HepG2 (cell line): ENCODE results near the gene RIN3. TPM values are rescaled to one million over a fixed set of nuclear protein-coding genes. Genes with fewer than 3 reads are reported as not detected.

Experiments used
- ATAC-seq: fragments of 200-7000 bp; cut with Tn5 transposase; 3 replicates; pipeline ENCODE4 v1.9.1; 2020; ENCODE audit warnings: mild to moderate bottlenecking, moderate library complexity
- BruUV-seq: library from RNA; stranded (reverse); fragments of 400-500 nt; replicated peaks from 2 replicates; lab custom pipeline; 2021; lab: Mats Ljungman, UMichigan
- CTCF ChIA-PET: fragments of 300-600 bp; formaldehyde crosslinking; extraction: SDS; loops from one replicate; lab custom pipeline; 2021; ENCODE audit warnings: low total read pairs, inconsistent platforms, low intra/inter-chr PET ratio; lab: Yijun Ruan, JAX
- POLR2A ChIA-PET: fragments of 350-600 bp; sonication (Branson Sonifier 250); formaldehyde crosslinking; loops from one replicate; lab custom pipeline; 2020; ENCODE audit warnings: antibody characterized with exemption, inconsistent platforms; lab: Yijun Ruan, JAX
- DNase-seq: peaks from one replicate; pipeline ENCODE4 v3.0.0-alpha.2; 2015; ENCODE audit warnings: low spot score
- FAIRE-seq: peaks from 3 replicates; lab custom pipeline; 2011; peaks lifted over from hg19 to GRCh38; lab: Jason Lieb, UNC
- H2AFZ ChIP-seq: one replicate; pipeline ENCODE4 v1.6.1; 2011; ENCODE audit warnings: low read length, inconsistent platforms
- H3K27ac ChIP-seq: fragments of 300-600 bp; 3 replicates; pipeline ENCODE4 v1.8.0; 2011; ENCODE audit warnings: mixed run types, mild to moderate bottlenecking, mixed read lengths, low read length, inconsistent platforms; ENCODE audit not compliant: insufficient read depth; ENCODE audit errors: extremely low read length
- H3K27me3 ChIP-seq, 2 experiments: fragments of 200-600 bp in 1 of 2; 2 replicates in 1 of 2; 3 replicates in 1 of 2; pipeline versions ENCODE4 v1.6.0 to v1.8.0; 2011; ENCODE audit warnings: low read length in 2 of 2, mild to moderate bottlenecking in 2 of 2, moderate library complexity in 2 of 2, inconsistent platforms in 1 of 2; ENCODE audit not compliant: insufficient read depth in 2 of 2, control insufficient read depth in 1 of 2
- H3K36me3 ChIP-seq, 2 experiments: fragments of 200-600 bp in 1 of 2; replicated peaks in 1 of 2; 2 replicates in 1 of 2; 3 replicates in 1 of 2; pipeline versions ENCODE4 v1.5.1 to v1.8.0; 2011; ENCODE audit warnings: low read length in 2 of 2, inconsistent platforms in 1 of 2; ENCODE audit not compliant: insufficient read depth in 2 of 2, control insufficient read depth in 1 of 2
- H3K4me1 ChIP-seq: 2 replicates; pipeline ENCODE4 v1.5.1; 2012; ENCODE audit warnings: low read length, inconsistent platforms; ENCODE audit not compliant: insufficient read depth
- H3K4me2 ChIP-seq: 2 replicates; pipeline ENCODE4 v1.6.0; 2011; ENCODE audit warnings: low read depth, low read length, inconsistent platforms
- H3K4me3 ChIP-seq, 3 experiments: fragments of 200-600 bp in 1 of 3; sonication (generic), shearing (Covaris generic) in 1 of 3; replicated peaks in 1 of 3; 2 replicates each; pipeline ENCODE4 v1.5.1; 2011 to 2016; ENCODE audit warnings: low read length in 3 of 3, inconsistent platforms in 2 of 3, low read depth in 2 of 3, mild to moderate bottlenecking in 2 of 3, control low read depth in 1 of 3, mixed read lengths in 1 of 3; ENCODE audit not compliant: insufficient read depth in 1 of 3
- H3K79me2 ChIP-seq: one replicate; pipeline ENCODE4 v1.6.1; 2011; ENCODE audit warnings: low read length, inconsistent platforms; ENCODE audit not compliant: insufficient read depth
- H3K9ac ChIP-seq: 2 replicates; pipeline ENCODE4 v1.6.0; 2011; ENCODE audit warnings: mild to moderate bottlenecking, low read depth, low read length, inconsistent platforms; ENCODE audit not compliant: insufficient read depth
- H3K9me3 ChIP-seq: 2 replicates; pipeline ENCODE4 v1.5.1; 2012; ENCODE audit warnings: mild to moderate bottlenecking, low read length
- H4K20me1 ChIP-seq: 2 replicates; pipeline ENCODE4 v1.6.0; 2011; ENCODE audit warnings: inconsistent platforms, mild to moderate bottlenecking, low read length, moderate library complexity; ENCODE audit not compliant: insufficient read depth
- MAFF ChIP-seq: IDR thresholded peaks from 2 replicates; pipeline ENCODE4 v1.6.1; 2011; ENCODE audit warnings: low read depth, low read length, improper control_type of control experiment
- MAFK ChIP-seq, 2 experiments: IDR thresholded peaks in 1 of 2; conservative IDR thresholded peaks in 1 of 2; 2 replicates each; pipeline ENCODE4 v1.6.1; 2011; ENCODE audit warnings: improper control_type of control experiment in 2 of 2, low read length in 2 of 2
- MATR3 ChIP-seq: sonication (generic); formaldehyde crosslinking; IDR thresholded peaks from 2 replicates; pipeline ENCODE4 v1.4.0; 2020; ENCODE audit warnings: missing genetic modification reagents
- MEIS1 ChIP-seq: sonication (generic); formaldehyde crosslinking; IDR thresholded peaks from 2 replicates; pipeline ENCODE4 v1.9.0; 2021; ENCODE audit warnings: mild to moderate bottlenecking, missing genetic modification reagents, moderate library complexity, borderline replicate concordance
- NFATC3 ChIP-seq: sonication (generic); formaldehyde crosslinking; IDR thresholded peaks from 2 replicates; pipeline ENCODE4 v1.5.1; 2020; ENCODE audit warnings: mild to moderate bottlenecking, missing genetic modification reagents
- RARG ChIP-seq: sonication (generic); formaldehyde crosslinking; IDR thresholded peaks from 2 replicates; pipeline ENCODE4 v1.4.0; 2020; ENCODE audit warnings: low read depth, mild to moderate bottlenecking, missing genetic modification reagents
- RNF2 ChIP-seq: fragments of 450-650 bp; conservative IDR thresholded peaks from 2 replicates; pipeline ENCODE4 v1.6.1; 2016; ENCODE audit warnings: low read depth
- SMARCC2 ChIP-seq: fragments of 450-650 bp; IDR thresholded peaks from 2 replicates; pipeline ENCODE4 v1.6.1; 2017; ENCODE audit warnings: antibody characterized with exemption, mild to moderate bottlenecking
- TCF12 ChIP-seq, 2 experiments: fragments of 450-650 bp in 1 of 2; sonication (generic) in 1 of 2; formaldehyde crosslinking in 1 of 2; IDR thresholded peaks; 2 replicates each; pipeline versions ENCODE4 v1.6.1 to v1.8.0; 2017 to 2022; ENCODE audit warnings: antibody characterized with exemption in 1 of 2, mild to moderate bottlenecking in 1 of 2, missing genetic modification reagents in 1 of 2, moderate library complexity in 1 of 2
- ZBTB42 ChIP-seq: sonication (generic); formaldehyde crosslinking; IDR thresholded peaks from 2 replicates; pipeline ENCODE4 v1.5.0; 2020; ENCODE audit warnings: mild to moderate bottlenecking, missing genetic modification reagents
- ZNF274 ChIP-seq: sonication (generic); formaldehyde crosslinking; IDR thresholded peaks from 2 replicates; pipeline ENCODE4 v1.5.1; 2020; ENCODE audit warnings: mild to moderate bottlenecking, missing genetic modification reagents
- ZNF30 ChIP-seq: sonication (generic); formaldehyde crosslinking; IDR thresholded peaks from 2 replicates; pipeline ENCODE4 v1.5.0; 2020; ENCODE audit warnings: mild to moderate bottlenecking, missing genetic modification reagents
- ZNF354B ChIP-seq: sonication (generic); formaldehyde crosslinking; IDR thresholded peaks from 2 replicates; pipeline ENCODE4 v1.8.0; 2022; ENCODE audit warnings: mild to moderate bottlenecking, missing genetic modification reagents
- ZNF883 ChIP-seq: sonication (generic); formaldehyde crosslinking; IDR thresholded peaks from 2 replicates; pipeline ENCODE4 v1.5.1; 2020; ENCODE audit warnings: mild to moderate bottlenecking, missing genetic modification reagents; ENCODE audit errors: not compliant biosample characterization
- WGBS: methylation state at CpG from one replicate; pipeline ENCODE4 v1.1.6; 2017; ENCODE audit warnings: low lambda C conversion rate; 5-methylcytosine and 5-hydroxymethylcytosine counted together
- in situ Hi-C: cut with HindIII; loops from 2 replicates; pipeline ENCODE4 v1.10.0; 2017; ENCODE audit warnings: low pct_unique_long_range_greater_than_20kb; ENCODE audit not compliant: extremely low pct_ligation_motif_present
- intact Hi-C: fragments of 100-400 bp; cut with micrococcal nuclease; formaldehyde crosslinking; loops from one replicate; pipeline ENCODE4 v1.10.0; 2022; ENCODE audit not compliant: unreplicated experiment
- polyA plus RNA-seq, 8 experiments: library from polyadenylated mRNA; depleted of rRNA in 3 of 8; stranded (reverse) in 7 of 8; unstranded in 1 of 8; fragments of >200 nt; fragmentation: Illumina TruSeq in 4 of 8; extraction: Trizol in 4 of 8; gene quantifications; 2 replicates each; pipeline versions ENCODE4 v1.2.1 to v1.2.3, GENCODE V29; 2011 to 2016; ENCODE audit warnings: low read depth in 4 of 8, missing spikeins in 1 of 8, mixed read lengths in 1 of 8; ENCODE audit not compliant: insufficient read depth in 1 of 8
- total RNA-seq, 5 experiments: library from RNA; depleted of rRNA; stranded (reverse); fragments of >200 nt; fragmentation: Illumina TruSeq; extraction: Trizol; gene quantifications; 2 replicates each; pipeline ENCODE4 v1.2.3, GENCODE V29; 2016; ENCODE audit warnings: low read depth in 1 of 5
- TF ChIP-seq, protein P1 (sequence below): sonication (generic); formaldehyde crosslinking; IDR thresholded peaks from 2 replicates; pipeline ENCODE4 v1.5.1; 2020; ENCODE audit warnings: mild to moderate bottlenecking, missing genetic modification reagents, moderate library complexity
- TF ChIP-seq, protein P2 (sequence below): sonication (generic); formaldehyde crosslinking; IDR thresholded peaks from 2 replicates; pipeline ENCODE4 v1.8.0; 2022; ENCODE audit warnings: missing genetic modification reagents, mild to moderate bottlenecking, inconsistent platforms, borderline replicate concordance
- TF ChIP-seq, protein P3 (sequence below): sonication (generic); formaldehyde crosslinking; IDR thresholded peaks from 2 replicates; pipeline ENCODE4 v1.9.0; 2021; ENCODE audit warnings: missing genetic modification reagents, mild to moderate bottlenecking, borderline replicate concordance

RIN3 gene
- total and polyA plus RNA-seq, 2 of the 13 experiments (the other 11 are each of a cell fraction or from before 2014, with no cell fraction given) = 2.3 to 3.6 TPM

DNA sequence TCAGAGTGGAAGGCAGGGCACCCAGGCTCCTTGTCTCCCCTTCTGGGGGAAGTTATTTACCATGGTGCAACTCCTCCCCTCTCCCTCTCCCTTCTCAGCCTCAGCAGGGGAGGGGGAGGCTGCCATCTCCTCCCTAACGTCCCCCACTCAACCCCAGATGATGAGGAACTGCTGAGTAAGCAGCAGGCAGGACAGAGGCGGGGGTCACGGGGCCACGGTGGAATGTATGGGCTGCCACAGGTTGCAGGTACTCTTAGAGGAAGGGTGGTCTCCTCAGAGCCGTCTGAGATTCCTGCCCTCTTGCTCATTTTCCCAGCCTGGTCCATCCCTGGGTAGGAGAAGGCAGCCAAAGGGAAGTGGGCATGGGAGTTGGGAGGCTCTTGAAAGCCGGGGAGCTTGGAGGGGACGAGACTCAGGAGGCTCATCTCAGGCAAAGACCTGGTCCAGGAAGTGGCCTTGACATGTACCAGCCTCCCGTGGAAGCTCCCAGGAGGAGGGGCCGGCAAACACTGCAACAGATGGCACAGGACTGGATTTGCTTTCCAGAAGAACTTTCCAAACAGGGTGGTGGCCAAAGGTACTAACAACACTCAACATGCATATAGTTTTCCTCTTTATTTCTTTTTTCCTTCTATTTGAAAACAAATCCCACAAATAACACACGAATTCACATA, 19.0 kb downstream of the RIN3 start:
- POLR2A ChIA-PET = no interaction called here

More for the DNA sequence above, 19.0 kb downstream of the RIN3 start:
- no peak for FAIRE-seq
- CTCF ChIA-PET = no interaction called here
- H3K4me3 ChIP-seq = no peak overlapping the region
- TF ChIP-seq RARG (CRISPR knock-in tag) (no peak), MAFF (peak; percentile 65), ZNF354B (no peak), ZNF274 (CRISPR knock-in tag) (no peak), MEIS1 (CRISPR knock-in tag) (no peak), RNF2 (no peak), NFATC3 (CRISPR knock-in tag) (no peak), MATR3 (CRISPR knock-in tag) (no peak), MAFK (conservative IDR thresholded peaks at IDR 0.05 in 1 of 2, IDR thresholded peaks at IDR 0.05 in 1 of 2; ENCODE audit: low read length in 2 of 2) (peak; percentile 67 to 79), SMARCC2 (no peak), ZNF30 (CRISPR knock-in tag) (no peak), ZNF883 (no peak), TCF12 (IDR thresholded peaks at IDR 0.05) (no peak), TCF12 (CRISPR knock-in tag; IDR thresholded peaks at IDR 0.05) (no peak), ZBTB42 (CRISPR knock-in tag) (no peak)
- TF ChIP-seq, protein P1, sequence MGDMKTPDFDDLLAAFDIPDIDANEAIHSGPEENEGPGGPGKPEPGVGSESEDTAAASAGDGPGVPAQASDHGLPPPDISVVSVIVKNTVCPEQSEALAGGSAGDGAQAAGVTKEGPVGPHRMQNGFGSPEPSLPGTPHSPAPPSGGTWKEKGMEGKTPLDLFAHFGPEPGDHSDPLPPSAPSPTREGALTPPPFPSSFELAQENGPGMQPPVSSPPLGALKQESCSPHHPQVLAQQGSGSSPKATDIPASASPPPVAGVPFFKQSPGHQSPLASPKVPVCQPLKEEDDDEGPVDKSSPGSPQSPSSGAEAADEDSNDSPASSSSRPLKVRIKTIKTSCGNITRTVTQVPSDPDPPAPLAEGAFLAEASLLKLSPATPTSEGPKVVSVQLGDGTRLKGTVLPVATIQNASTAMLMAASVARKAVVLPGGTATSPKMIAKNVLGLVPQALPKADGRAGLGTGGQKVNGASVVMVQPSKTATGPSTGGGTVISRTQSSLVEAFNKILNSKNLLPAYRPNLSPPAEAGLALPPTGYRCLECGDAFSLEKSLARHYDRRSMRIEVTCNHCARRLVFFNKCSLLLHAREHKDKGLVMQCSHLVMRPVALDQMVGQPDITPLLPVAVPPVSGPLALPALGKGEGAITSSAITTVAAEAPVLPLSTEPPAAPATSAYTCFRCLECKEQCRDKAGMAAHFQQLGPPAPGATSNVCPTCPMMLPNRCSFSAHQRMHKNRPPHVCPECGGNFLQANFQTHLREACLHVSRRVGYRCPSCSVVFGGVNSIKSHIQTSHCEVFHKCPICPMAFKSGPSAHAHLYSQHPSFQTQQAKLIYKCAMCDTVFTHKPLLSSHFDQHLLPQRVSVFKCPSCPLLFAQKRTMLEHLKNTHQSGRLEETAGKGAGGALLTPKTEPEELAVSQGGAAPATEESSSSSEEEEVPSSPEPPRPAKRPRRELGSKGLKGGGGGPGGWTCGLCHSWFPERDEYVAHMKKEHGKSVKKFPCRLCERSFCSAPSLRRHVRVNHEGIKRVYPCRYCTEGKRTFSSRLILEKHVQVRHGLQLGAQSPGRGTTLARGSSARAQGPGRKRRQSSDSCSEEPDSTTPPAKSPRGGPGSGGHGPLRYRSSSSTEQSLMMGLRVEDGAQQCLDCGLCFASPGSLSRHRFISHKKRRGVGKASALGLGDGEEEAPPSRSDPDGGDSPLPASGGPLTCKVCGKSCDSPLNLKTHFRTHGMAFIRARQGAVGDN (CRISPR knock-in tag) = peak; percentile 10; the same call in 1 of the 2 replicates
- TF ChIP-seq, protein P2, sequence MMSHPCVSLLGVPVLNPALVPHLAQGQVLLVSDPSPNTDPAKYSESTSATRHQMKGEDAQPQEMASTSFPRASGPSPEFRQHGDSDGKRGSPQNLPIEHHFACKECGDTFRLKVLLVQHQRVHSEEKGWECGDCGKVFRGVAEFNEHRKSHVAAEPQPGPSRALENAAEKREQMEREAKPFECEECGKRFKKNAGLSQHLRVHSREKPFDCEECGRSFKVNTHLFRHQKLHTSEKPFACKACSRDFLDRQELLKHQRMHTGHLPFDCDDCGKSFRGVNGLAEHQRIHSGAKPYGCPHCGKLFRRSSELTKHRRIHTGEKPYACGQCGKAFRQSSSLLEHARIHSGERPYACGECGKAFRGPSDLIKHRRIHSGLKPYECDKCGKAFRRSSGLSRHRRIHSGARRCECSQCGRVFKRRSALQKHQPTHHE = no peak
- TF ChIP-seq, protein P3, sequence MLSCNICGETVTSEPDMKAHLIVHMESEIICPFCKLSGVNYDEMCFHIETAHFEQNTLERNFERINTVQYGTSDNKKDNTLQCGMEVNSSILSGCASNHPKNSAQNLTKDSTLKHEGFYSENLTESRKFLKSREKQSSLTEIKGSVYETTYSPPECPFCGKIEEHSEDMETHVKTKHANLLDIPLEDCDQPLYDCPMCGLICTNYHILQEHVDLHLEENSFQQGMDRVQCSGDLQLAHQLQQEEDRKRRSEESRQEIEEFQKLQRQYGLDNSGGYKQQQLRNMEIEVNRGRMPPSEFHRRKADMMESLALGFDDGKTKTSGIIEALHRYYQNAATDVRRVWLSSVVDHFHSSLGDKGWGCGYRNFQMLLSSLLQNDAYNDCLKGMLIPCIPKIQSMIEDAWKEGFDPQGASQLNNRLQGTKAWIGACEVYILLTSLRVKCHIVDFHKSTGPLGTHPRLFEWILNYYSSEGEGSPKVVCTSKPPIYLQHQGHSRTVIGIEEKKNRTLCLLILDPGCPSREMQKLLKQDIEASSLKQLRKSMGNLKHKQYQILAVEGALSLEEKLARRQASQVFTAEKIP (CRISPR knock-in tag) = no peak
- H3K4me1 ChIP-seq = peaks cover 18% of the 10 kb centered on the region
- no peak overlapping the region for H3K9ac ChIP-seq
- no peaks in the 10 kb centered on the region for H3K27me3 ChIP-seq
- in situ Hi-C loops = no loop called here
- intact Hi-C loops = no loop called here
- no TSS peak for BruUV-seq
- no peak overlapping the region for H3K4me2 ChIP-seq
- no peaks in the 10 kb centered on the region for H3K9me3 ChIP-seq
- H3K79me2 ChIP-seq = peaks cover 6% of the 10 kb centered on the region
- no peaks in the 10 kb centered on the region for H4K20me1 ChIP-seq
- 33% methylated on average over 5 of the region's 10 CpGs for WGBS
- no peak for DNase-seq
- no peak overlapping the region for H3K27ac ChIP-seq
- peak; percentile 69; the same call in 2 of the 3 replicates for ATAC-seq
- no peaks in the 10 kb centered on the region for H3K36me3 ChIP-seq
- no peak overlapping the region for H2AFZ ChIP-seq
